A549 (cell line): ENCODE results near the gene DNAJC30. TPM values are rescaled to one million over a fixed set of nuclear protein-coding genes. Genes with fewer than 3 reads are reported as not detected.

Experiments
- ATAC-seq, 2 experiments: fragments of 200-7000 bp in 1 of 2; fragments of >200 bp in 1 of 2; cut with Nextera tagmentation in 1 of 2; cut with Tn5 transposase in 1 of 2; 3 replicates each; pipeline versions ENCODE4 v1.8.0 to v1.9.1; 2018 to 2020; ENCODE audit warnings: mild to moderate bottlenecking in 1 of 2, moderate library complexity in 1 of 2
- CTCF ChIA-PET: fragments of 300-600 bp; sonication (Branson Sonifier 250); formaldehyde crosslinking; extraction: SDS; loops from one replicate; lab custom pipeline; 2021; ENCODE audit warnings: antibody characterized with exemption, inconsistent platforms; lab: Yijun Ruan, JAX
- POLR2A ChIA-PET: fragments of 350-600 bp; formaldehyde crosslinking; extraction: SDS; loops from one replicate; lab custom pipeline; 2021; ENCODE audit warnings: antibody characterized with exemption, inconsistent platforms; lab: Yijun Ruan, JAX
- DNase-seq, 2 experiments: peaks; one replicate each; pipeline versions ENCODE4 v3.0.0 to v3.0.0-alpha.2; 2011 to 2016; ENCODE audit warnings: low read depth in 1 of 2, low spot score in 1 of 2
- FAIRE-seq: peaks from 2 replicates; lab custom pipeline; 2011; peaks lifted over from hg19 to GRCh38; lab: Jason Lieb, UNC
- H3K27ac ChIP-seq, 2 experiments: fragments of >200 bp; sonication (Bioruptor Twin); formaldehyde crosslinking; 3 replicates each; pipeline ENCODE4 v1.5.1; 2016 to 2017
- H3K4me1 ChIP-seq: fragments of >200 bp; sonication (Bioruptor Twin); formaldehyde crosslinking; 3 replicates; pipeline ENCODE4 v1.6.1; 2016
- H3K4me2 ChIP-seq: fragments of >200 bp; sonication (Bioruptor Twin); formaldehyde crosslinking; 3 replicates; pipeline ENCODE4 v1.6.1; 2016
- H3K4me3 ChIP-seq: fragments of >200 bp; sonication (Bioruptor Twin); formaldehyde crosslinking; 3 replicates; pipeline ENCODE4 v1.5.1; 2016
- H3K9me3 ChIP-seq: fragments of >200 bp; sonication (Bioruptor Twin); formaldehyde crosslinking; 3 replicates; pipeline ENCODE4 v1.6.1; 2016
- CBX8 ChIP-seq: fragments of 200-600 bp; sonication (generic); IDR thresholded peaks from 2 replicates; pipeline ENCODE4 v1.6.1; 2016
- CEBPB ChIP-seq, 2 experiments: fragments of >200 bp in 1 of 2; sonication (Bioruptor Twin) in 1 of 2; formaldehyde crosslinking in 1 of 2; IDR thresholded peaks; 2 replicates each; pipeline ENCODE4 v1.6.1; 2012 to 2016
- EHMT2 ChIP-seq: fragments of 200-600 bp; sonication (generic); IDR thresholded peaks from 2 replicates; pipeline ENCODE4 v1.6.1; 2016; ENCODE audit warnings: antibody characterized with exemption, low read depth, mild to moderate bottlenecking, moderate library complexity
- FOSL2 ChIP-seq, 2 experiments: fragments of 450-650 bp in 1 of 2; fragments of >200 bp in 1 of 2; sonication (Bioruptor Twin) in 1 of 2; formaldehyde crosslinking; IDR thresholded peaks; 2 replicates each; pipeline versions ENCODE4 v1.5.0 to v1.6.1; 2016 to 2020; ENCODE audit warnings: mild to moderate bottlenecking in 1 of 2, moderate library complexity in 1 of 2
- GATA3 ChIP-seq: IDR thresholded peaks from 2 replicates; pipeline ENCODE4 v1.6.1; 2012; ENCODE audit warnings: borderline replicate concordance
- HMGXB4 ChIP-seq: fragments of 250-450 bp; sonication (Bioruptor Pico); IDR thresholded peaks from 2 replicates; pipeline ENCODE4 v1.5.0; 2021; ENCODE audit warnings: mild to moderate bottlenecking, moderate library complexity, borderline replicate concordance
- HOXA7 ChIP-seq: fragments of 250-450 bp; sonication (Bioruptor Pico); IDR thresholded peaks from 2 replicates; pipeline ENCODE4 v1.5.0; 2020; ENCODE audit warnings: mild to moderate bottlenecking, moderate library complexity
- HOXB5 ChIP-seq: fragments of 250-450 bp; sonication (Bioruptor Pico); IDR thresholded peaks from 2 replicates; pipeline ENCODE4 v1.5.0; 2020; ENCODE audit warnings: mild to moderate bottlenecking, moderate library complexity
- JUNB ChIP-seq: fragments of >200 bp; sonication (Bioruptor Twin); formaldehyde crosslinking; IDR thresholded peaks from 2 replicates; pipeline ENCODE4 v1.6.1; 2016
- MAFK ChIP-seq: fragments of 450-650 bp; IDR thresholded peaks from 2 replicates; pipeline ENCODE4 v1.6.1; 2014; ENCODE audit not compliant: partially characterized antibody
- MYC ChIP-seq: IDR thresholded peaks from 2 replicates; pipeline ENCODE4 v1.6.1; 2012; ENCODE audit warnings: mild to moderate bottlenecking, inconsistent platforms, low read length, improper control_type of control experiment, borderline replicate concordance
- NPAS2 ChIP-seq: fragments of 250-450 bp; sonication (Bioruptor Pico); IDR thresholded peaks from 2 replicates; pipeline ENCODE4 v1.8.0; 2022; ENCODE audit warnings: mild to moderate bottlenecking, moderate library complexity, borderline replicate concordance
- PBX3 ChIP-seq: IDR thresholded peaks from 2 replicates; pipeline ENCODE4 v1.6.1; 2012
- POLR2AphosphoS2 ChIP-seq: conservative IDR thresholded peaks from 2 replicates; pipeline ENCODE4 v1.6.1; 2012; ENCODE audit warnings: low read length, improper control_type of control experiment, inconsistent platforms
- RAD21 ChIP-seq, 2 experiments: fragments of >200 bp in 1 of 2; sonication (Bioruptor Twin) in 1 of 2; formaldehyde crosslinking in 1 of 2; IDR thresholded peaks in 1 of 2; conservative IDR thresholded peaks in 1 of 2; 2 replicates in 1 of 2; 3 replicates in 1 of 2; pipeline ENCODE4 v1.6.1; 2012 to 2018; ENCODE audit warnings: inconsistent platforms in 1 of 2
- TFCP2L1 ChIP-seq: fragments of 250-450 bp; sonication (Bioruptor Pico); IDR thresholded peaks from 2 replicates; pipeline ENCODE4 v1.5.0; 2021; ENCODE audit warnings: mild to moderate bottlenecking
- ZC3H11A ChIP-seq: fragments of 450-650 bp; IDR thresholded peaks from 2 replicates; pipeline ENCODE4 v1.6.1; 2014; ENCODE audit warnings: antibody characterized with exemption, mild to moderate bottlenecking
- ZFP36 ChIP-seq: fragments of 450-650 bp; IDR thresholded peaks from 2 replicates; pipeline ENCODE4 v1.6.1; 2014; ENCODE audit warnings: borderline replicate concordance; ENCODE audit not compliant: partially characterized antibody
- WGBS: methylation state at CpG from one replicate; pipeline ENCODE4 v1.1.6; 2017; ENCODE audit errors: missing lambda C conversion rate; 5-methylcytosine and 5-hydroxymethylcytosine counted together
- polyA plus RNA-seq, 4 experiments: library from polyadenylated mRNA; depleted of rRNA in 3 of 4; stranded (reverse); fragments of >200 nt; fragmentation: RNase III in 1 of 4; extraction: RNeasy Plus Mini Kit Qiagen cat#74134 plus additional on column Dnase treatment in 1 of 4; gene quantifications; 2 replicates in 3 of 4; 3 replicates in 1 of 4; pipeline ENCODE4 v1.2.3, GENCODE V29; 2011 to 2017
- TF ChIP-seq, protein P1 (sequence below): fragments of 250-450 bp; sonication (Bioruptor Pico); IDR thresholded peaks from 2 replicates; pipeline ENCODE4 v1.5.0; 2020; ENCODE audit warnings: low read depth, mild to moderate bottlenecking, moderate library complexity
- TF ChIP-seq, protein P2 (sequence below): fragments of 450-650 bp; IDR thresholded peaks from 2 replicates; pipeline ENCODE4 v1.6.1; 2014; ENCODE audit warnings: antibody characterized with exemption
- TF ChIP-seq, protein P3 (sequence below): IDR thresholded peaks from 2 replicates; pipeline ENCODE4 v1.6.1; 2012; ENCODE audit warnings: low read depth, borderline replicate concordance

DNAJC30 gene
- polyA plus RNA-seq, 2 of the 4 experiments (the other 2 are of a cell fraction) = 5.7 to 8.9 TPM

GRCh38 chr7:73671322-73671661 lies 12.0 kb downstream of the DNAJC30 start:
- no peak overlapping the region for H3K4me3 ChIP-seq
- ChIA-PET POLR2A (no interaction called here), CTCF (interaction anchor here (2.2 to 9.1 kb wide), 5 partner anchors 40 to 63 kb away, joined by 7 to 86 read pairs (median 58); no protein-coding TSS in a partner anchor)
- no peak overlapping the region for H3K4me2 ChIP-seq
- ATAC-seq = no peak
- no peak for DNase-seq
- no CpG with 5 or more reads among the region's 12 CpGs for WGBS
- FAIRE-seq = no peak
- no peaks in the 10 kb centered on the region for H3K9me3 ChIP-seq
- H3K4me1 ChIP-seq = peaks cover 7% of the 10 kb centered on the region; the same call in 1 of the 3 replicates
- TF ChIP-seq POLR2AphosphoS2 = no peak
- TF ChIP-seq JUNB = no peak
- TF ChIP-seq PBX3 = no peak
- TF ChIP-seq MYC = no peak
- TF ChIP-seq, protein P1, sequence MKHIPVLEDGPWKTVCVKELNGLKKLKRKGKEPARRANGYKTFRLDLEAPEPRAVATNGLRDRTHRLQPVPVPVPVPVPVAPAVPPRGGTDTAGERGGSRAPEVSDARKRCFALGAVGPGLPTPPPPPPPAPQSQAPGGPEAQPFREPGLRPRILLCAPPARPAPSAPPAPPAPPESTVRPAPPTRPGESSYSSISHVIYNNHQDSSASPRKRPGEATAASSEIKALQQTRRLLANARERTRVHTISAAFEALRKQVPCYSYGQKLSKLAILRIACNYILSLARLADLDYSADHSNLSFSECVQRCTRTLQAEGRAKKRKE = no peak
- TF ChIP-seq HMGXB4 (CRISPR knock-in tag) = no peak
- no peak for TF ChIP-seq CBX8
- no peak for TF ChIP-seq NPAS2 (CRISPR knock-in tag)
- no peak for TF ChIP-seq EHMT2
- TF ChIP-seq GATA3 = no peak
- TF ChIP-seq TFCP2L1 (CRISPR knock-in tag) = no peak
- TF ChIP-seq HOXB5 (CRISPR knock-in tag) = no peak
- TF ChIP-seq FOSL2 (IDR thresholded peaks at IDR 0.05) = no peak
- no peak for TF ChIP-seq FOSL2 (CRISPR knock-in tag; IDR thresholded peaks at IDR 0.05)
- TF ChIP-seq, protein P2, sequence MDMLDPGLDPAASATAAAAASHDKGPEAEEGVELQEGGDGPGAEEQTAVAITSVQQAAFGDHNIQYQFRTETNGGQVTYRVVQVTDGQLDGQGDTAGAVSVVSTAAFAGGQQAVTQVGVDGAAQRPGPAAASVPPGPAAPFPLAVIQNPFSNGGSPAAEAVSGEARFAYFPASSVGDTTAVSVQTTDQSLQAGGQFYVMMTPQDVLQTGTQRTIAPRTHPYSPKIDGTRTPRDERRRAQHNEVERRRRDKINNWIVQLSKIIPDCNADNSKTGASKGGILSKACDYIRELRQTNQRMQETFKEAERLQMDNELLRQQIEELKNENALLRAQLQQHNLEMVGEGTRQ = no peak
- TF ChIP-seq CEBPB (IDR thresholded peaks at IDR 0.05) = no peak
- no peak for TF ChIP-seq RAD21 (conservative IDR thresholded peaks at IDR 0.05 in 1 of 2, IDR thresholded peaks at IDR 0.05 in 1 of 2)
- no peak for TF ChIP-seq HOXA7
- TF ChIP-seq, protein P3, sequence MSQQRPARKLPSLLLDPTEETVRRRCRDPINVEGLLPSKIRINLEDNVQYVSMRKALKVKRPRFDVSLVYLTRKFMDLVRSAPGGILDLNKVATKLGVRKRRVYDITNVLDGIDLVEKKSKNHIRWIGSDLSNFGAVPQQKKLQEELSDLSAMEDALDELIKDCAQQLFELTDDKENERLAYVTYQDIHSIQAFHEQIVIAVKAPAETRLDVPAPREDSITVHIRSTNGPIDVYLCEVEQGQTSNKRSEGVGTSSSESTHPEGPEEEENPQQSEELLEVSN = no peak
- TF ChIP-seq ZC3H11A = no peak
- no peak overlapping the region for H3K27ac ChIP-seq

GRCh38 chr7:73669858-73670385 lies 13.3 kb downstream of the DNAJC30 start:
- no peak for ATAC-seq
- no peaks in the 10 kb centered on the region for H3K9me3 ChIP-seq
- no peak for DNase-seq
- no peak overlapping the region for H3K4me3 ChIP-seq
- WGBS = 92% methylated on average over 12 of the region's 12 CpGs
- TF ChIP-seq ZFP36 (peak; percentile 16), MAFK (no peak)
- POLR2A ChIA-PET = no interaction called here
- H3K27ac ChIP-seq = no peak overlapping the region
- CTCF ChIA-PET = interaction anchor here (0.5 to 9.1 kb wide), 11 partner anchors 7 to 742 kb away, joined by 4 to 86 read pairs (median 6); no protein-coding TSS in a partner anchor
- FAIRE-seq = no peak
- peaks cover 15% of the 10 kb centered on the region; the same call in 2 of the 3 replicates for H3K4me1 ChIP-seq
- H3K4me2 ChIP-seq = no peak overlapping the region
